GM21786 (cell line): ENCODE measurements around the gene CRAMP1.
"Not testable (repeated sequence)": the region's sequence is repeated elsewhere in the genome, so short reads cannot be mapped to it uniquely, and the experiment has no call there.

Experiments used
- ATAC-seq: cut with Tn5 transposase; IDR thresholded peaks from one replicate; pipeline ENCODE4 v1.9.1; 2021; ENCODE audit not compliant: unreplicated experiment

CRAMP1 gene

DNA sequence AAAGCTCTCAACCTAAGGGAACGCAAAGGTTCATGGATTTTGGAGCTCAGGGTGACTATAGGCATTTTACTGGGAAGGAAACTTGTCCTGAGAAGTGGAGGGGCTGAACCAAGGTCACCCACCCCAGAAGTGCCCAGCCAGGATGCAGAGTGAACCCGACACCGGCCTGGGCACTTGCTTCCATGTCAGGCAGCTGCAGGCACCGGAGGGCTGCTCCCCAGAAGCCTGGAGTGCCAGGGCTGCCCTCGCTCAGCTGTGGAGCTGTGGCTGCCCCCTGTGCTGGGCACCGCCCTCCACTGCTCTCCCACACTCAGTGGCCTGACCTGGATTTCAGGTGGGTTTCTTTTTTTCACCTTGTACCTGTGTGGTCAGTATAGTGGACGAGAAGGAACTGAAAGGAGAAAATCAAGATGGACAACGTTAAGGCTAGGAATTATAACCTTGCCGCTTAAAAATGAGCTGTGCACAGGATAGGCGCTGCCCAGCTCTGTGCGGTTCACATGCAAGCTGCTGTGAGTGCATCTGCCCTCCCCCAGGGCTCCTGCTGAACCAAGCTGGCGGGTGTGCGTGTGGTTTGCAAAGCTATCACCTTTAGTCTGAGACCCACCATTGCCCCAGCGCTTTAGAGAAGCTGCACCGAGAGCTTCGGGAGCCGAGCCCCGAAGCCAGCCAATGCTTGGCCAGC lies 96.1 kb downstream of the CRAMP1 start:
- no peak for ATAC-seq

DNA sequence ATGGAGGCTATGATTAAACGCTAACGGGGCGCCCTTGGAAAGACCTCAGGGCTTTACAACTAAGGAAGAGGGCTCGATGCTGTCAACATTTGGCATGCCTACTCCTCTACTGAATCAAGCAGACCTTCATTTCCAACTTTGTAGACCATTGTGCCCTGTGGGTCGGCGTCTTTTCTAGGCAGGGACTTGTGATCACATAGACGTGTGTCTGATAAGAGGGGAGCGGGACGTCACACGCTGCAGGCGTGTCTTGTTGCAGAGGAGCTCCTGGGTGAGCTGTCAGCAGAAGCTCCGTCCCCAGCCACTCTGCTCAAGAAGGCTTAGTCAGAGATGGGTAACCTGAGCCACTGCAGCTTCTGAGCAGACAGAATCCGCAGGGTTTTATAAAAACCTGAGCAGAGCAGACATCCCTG lies 96.6 kb downstream of the CRAMP1 start:
- ATAC-seq = no peak

DNA sequence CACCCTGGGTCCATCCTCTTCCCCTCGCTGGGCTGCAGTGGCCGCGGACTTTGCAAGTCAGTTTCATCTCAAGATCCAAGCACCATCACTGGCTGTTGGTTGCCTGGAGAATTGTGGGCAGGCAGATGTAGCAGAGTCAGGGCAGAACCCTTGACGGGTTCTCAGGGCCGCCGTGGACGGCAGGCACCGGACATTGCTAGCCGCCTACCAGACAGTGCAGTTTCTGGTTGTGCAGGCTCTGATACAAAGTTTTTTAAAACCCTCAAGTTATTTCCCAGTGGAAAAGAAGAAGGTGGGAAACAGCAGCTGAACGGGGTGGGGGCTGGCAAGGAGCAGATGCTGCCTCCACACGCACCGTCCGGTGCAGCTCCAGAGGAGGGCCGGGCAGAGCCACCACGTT lies 97.2 kb downstream of the CRAMP1 start:
- no peak for ATAC-seq

DNA sequence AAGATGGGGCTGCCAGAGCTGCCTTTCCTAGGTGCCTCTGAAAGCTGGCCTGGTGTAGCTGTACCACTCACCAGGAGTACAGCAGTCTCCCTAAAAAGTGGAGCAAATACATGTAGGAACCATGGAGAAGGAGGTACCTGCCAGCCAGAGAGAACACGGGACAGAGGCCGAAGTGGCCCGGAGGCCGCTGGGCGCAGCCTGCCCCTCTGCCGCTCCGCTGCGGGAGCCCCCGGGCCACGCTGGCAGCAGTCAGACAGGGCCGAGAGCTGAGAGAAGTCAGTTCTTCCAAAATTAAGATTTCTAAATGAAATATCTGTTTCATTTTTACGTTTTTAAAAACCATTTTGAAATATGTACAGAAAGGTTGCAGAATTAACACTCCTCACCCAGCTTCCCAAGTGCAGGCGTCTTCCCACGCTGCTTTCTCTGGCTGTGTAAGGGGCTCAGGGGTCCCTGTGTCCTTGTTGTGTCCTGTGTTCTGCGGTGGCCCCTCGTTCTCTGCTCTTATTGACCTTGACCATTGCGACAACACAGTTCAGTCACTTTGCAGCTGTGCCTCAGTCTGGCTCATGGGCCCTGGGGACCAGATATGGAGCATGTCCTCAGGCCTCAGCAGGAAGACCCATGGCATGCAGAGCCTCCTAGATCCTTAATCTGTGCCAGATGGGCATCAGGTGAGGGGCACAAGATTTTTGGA lies 98.8 kb downstream of the CRAMP1 start:
- ATAC-seq = no peak

DNA sequence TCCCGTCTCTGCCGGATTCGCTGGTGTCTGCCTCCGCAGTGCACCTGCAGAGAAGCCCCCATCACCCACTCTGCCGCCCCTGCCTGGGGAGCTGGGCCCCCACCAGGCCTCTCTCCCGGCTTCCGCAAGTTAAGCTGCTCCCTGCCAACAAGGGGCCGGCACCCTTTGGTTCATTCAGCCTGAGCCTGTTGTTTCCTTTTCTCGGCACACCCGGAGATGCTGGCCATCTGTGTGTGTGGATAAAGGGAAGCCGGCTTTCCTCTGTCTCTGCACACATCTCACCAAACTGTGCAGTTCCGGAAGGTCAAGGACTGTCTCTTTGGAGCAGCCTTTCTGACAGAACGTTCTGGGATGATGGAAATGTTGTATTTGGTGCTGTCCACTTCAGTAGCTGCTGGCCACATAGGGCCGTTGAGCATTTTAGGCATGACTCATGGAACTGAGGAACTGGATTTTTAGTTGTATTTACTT lies 100.7 kb downstream of the CRAMP1 start:
- no peak for ATAC-seq

- ATAC-seq = no peak
These were observed 101.2 kb downstream of the CRAMP1 start for GRCh38 chr16:1713331-1713730.

- ATAC-seq = peak; percentile 54
These were observed 101.8 kb downstream of the CRAMP1 start for GRCh38 chr16:1713933-1714332.

DNA sequence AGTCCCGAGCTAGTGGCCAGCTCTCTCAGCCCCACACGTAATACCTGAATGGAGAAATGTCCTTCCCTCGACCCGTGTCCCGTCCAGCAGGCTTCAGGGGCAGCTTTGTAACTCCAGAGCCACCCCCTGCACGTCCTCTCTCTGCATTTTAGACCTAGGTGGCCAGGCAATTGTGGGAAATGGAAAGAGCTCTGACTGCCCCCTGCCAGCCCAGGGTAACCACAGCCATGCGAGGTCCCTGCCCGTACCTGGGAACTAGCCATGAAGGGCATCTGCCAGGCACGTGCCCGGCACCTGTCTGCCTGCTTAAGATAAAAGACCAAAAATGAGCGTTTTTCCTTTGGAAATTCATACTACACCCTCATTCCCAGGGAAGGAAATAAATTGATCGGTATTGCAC lies 103.1 kb downstream of the CRAMP1 start:
- ATAC-seq = no peak

- not testable (repeated sequence) for ATAC-seq
These were observed 106.1 kb downstream of the CRAMP1 start for GRCh38 chr16:1718236-1718635.

GRCh38 chr16:1719559-1720229 lies 107.5 kb downstream of the CRAMP1 start:
- ATAC-seq = not testable (repeated sequence)

GRCh38 chr16:1721372-1721771 lies 109.2 kb downstream of the CRAMP1 start:
- ATAC-seq = no peak

GRCh38 chr16:1723450-1724147 lies 111.4 kb downstream of the CRAMP1 start:
- ATAC-seq = no peak

- no peak for ATAC-seq
These were observed 112.3 kb downstream of the CRAMP1 start for GRCh38 chr16:1724491-1724890.

DNA sequence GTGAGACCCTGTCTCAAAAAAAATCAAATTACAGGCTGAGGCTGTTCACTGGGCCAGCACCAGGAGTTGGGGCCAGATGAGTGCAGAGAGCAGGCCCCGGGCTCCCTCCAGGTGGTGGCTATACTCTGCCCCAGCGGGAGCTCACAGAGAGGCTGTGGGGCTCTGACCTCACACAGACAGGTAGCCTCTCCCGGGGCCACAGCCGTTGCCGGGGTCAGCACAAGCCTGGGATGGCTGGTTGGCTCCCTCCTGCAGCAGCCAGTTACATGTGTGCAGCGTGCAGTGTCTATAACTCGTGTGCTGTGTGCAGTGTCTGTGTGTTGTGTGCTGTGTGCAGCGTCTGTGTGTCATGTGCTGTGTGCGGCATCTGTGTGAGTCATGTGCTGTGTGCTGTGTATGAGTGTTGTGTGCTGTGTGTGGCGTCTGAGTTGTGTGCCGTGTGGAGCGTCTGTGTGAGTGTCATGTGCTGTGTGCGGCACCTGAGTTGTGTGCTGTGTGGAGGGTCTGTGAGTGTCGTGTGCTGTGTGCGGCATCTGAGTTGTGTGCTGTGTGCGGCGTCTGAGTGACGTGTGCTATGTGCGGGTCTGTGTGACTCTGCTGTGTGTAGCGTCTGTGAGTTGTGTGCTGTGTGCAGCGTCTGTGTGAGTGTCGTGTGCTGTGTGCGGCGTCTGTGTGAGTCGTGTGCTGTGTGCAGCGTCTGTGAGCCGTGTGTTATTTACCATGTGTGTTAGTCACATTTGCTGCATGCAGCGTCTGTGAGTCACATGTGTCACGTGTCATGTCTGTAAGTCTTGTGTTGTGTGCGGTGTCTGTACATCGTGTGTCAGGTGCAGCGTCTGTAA lies 114.7 kb downstream of the CRAMP1 start:
- ATAC-seq = no peak
